Measurements from ENCODE around the gene ECT2.

DNA sequence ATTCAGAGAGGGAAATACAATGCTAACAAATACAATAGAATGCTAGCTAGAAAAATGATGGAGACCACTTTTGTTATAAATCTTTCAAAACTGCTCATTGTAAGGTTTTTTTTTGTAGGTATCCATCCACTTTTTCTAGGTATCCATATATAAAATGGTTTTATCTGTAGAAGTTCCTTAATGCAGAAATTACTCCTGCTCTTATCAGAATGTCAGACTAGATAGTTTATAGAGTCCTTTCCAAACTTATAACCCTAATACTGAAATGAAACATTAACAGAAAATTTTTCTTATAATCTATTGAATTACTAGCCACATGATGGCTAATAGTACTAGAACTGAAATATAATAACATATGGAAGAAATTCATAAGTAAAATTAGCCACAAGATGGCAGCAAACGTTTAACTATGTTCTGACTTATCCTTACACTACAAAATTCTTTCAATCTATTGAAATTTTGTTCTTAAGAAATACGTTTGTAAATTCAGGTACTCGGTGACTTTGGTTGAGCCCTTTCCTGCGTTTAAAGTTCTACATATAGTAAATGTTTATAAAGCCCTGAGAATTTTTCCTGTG lies 58.5 kb downstream of the ECT2 start:
- TF ChIP-seq, protein P1, sequence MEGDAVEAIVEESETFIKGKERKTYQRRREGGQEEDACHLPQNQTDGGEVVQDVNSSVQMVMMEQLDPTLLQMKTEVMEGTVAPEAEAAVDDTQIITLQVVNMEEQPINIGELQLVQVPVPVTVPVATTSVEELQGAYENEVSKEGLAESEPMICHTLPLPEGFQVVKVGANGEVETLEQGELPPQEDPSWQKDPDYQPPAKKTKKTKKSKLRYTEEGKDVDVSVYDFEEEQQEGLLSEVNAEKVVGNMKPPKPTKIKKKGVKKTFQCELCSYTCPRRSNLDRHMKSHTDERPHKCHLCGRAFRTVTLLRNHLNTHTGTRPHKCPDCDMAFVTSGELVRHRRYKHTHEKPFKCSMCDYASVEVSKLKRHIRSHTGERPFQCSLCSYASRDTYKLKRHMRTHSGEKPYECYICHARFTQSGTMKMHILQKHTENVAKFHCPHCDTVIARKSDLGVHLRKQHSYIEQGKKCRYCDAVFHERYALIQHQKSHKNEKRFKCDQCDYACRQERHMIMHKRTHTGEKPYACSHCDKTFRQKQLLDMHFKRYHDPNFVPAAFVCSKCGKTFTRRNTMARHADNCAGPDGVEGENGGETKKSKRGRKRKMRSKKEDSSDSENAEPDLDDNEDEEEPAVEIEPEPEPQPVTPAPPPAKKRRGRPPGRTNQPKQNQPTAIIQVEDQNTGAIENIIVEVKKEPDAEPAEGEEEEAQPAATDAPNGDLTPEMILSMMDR (conservative IDR thresholded peaks at IDR 0.05; ENCODE audit: low read depth, low read length): peak; percentile 66
- TF ChIP-seq EZH2phosphoT487 (IDR thresholded peaks at IDR 0.05; ENCODE audit: borderline replicate concordance, low read length): no peak

Data from PC-3 (cell line).